NT2/D1 (cell line): ENCODE results near the gene NGF.

ENCODE experiments used
- SUZ12 ChIP-seq: IDR thresholded peaks from 2 replicates; pipeline ENCODE4 v1.6.1; 2011; ENCODE audit not compliant: insufficient read length, insufficient read depth; ENCODE audit errors: extremely low read depth
- YY1 ChIP-seq: IDR thresholded peaks from 2 replicates; pipeline ENCODE4 v1.6.1; 2011; ENCODE audit not compliant: insufficient read length, insufficient read depth
- ZNF274 ChIP-seq: IDR thresholded peaks from 2 replicates; pipeline ENCODE4 v1.6.1; 2011; ENCODE audit warnings: mild to moderate bottlenecking, low read depth, low read length

GRCh38 chr1:115299266-115299665 is 38.8 kb downstream of the NGF start:
- TF ChIP-seq YY1 (no peak), SUZ12 (no peak), ZNF274 (no peak)
